Measurements from ENCODE around the gene RAB3B. TPM values are rescaled to one million over a fixed set of nuclear protein-coding genes. Genes with fewer than 3 reads are reported as not detected.
A peak's percentile ranks its signal among the peaks of the same experiment; 100 is the strongest.

RAB3B gene
- total and polyA plus RNA-seq, 9 of the 15 experiments (the other 6 are each of a cell fraction or from before 2014, with no cell fraction given), result 0.07 to 0.47 (median 0.27) TPM

- ChIA-PET POLR2A (interaction anchor here (1.2 kb wide), 1 partner anchor 12 kb away, joined by 3 read pairs; no protein-coding TSS in a partner anchor), CTCF (ENCODE audit: low intra/inter-chr PET ratio) (no interaction called here)
- Histone ChIP-seq H3K9me1 (ENCODE audit: control insufficient read depth, insufficient read depth, low read length) (no peaks in the 10 kb centered on the region), H3K27ac (ENCODE audit: extremely low read depth, low read depth, low read length) (no peak overlapping the region), H3K4me3 (no peak overlapping the region), H3K9me3 (replicated peaks; ENCODE audit: control insufficient read depth, insufficient read depth, low read depth, low read length) (no peaks in the 10 kb centered on the region), H2AFZ (ENCODE audit: low read depth, low read length) (no peak overlapping the region; the same call in 1 of the 2 replicates), H3K79me2 (ENCODE audit: control insufficient read depth, insufficient read depth, low read length) (no peaks in the 10 kb centered on the region), H3K9ac (ENCODE audit: insufficient read depth in 1 of 2, low read depth in 2 of 2, low read length in 2 of 2) (peak overlapping the region in 1 of 2 experiments; percentile 49; a peak in 1 of 4 replicates), H3K4me1 (replicated peaks in 1 of 2; ENCODE audit: control insufficient read depth in 2 of 2, insufficient read depth in 2 of 2, low read length in 2 of 2) (peaks cover 0 to 8% of the 10 kb centered on the region in 2 experiments; a peak in 4 of 5 replicates), H3K36me3 (ENCODE audit: control insufficient read depth, insufficient read depth, low read length) (no peaks in the 10 kb centered on the region), H4K20me1 (replicated peaks; ENCODE audit: control insufficient read depth, insufficient read depth, low read length) (no peaks in the 10 kb centered on the region), H3K27me3 (ENCODE audit: control insufficient read depth in 2 of 2, insufficient read depth in 2 of 2, low read length in 2 of 2) (no peaks in the 10 kb centered on the region), H3K4me2 (ENCODE audit: insufficient read depth, low read length) (no peak overlapping the region)
- intact Hi-C loops (cut with micrococcal nuclease), result no loop called here
- ATAC-seq (peak; percentile 50), FAIRE-seq (no peak), DNase-seq (ENCODE audit: extremely low read depth in 1 of 4, low spot score in 3 of 4) (no peak)
- in situ Hi-C loops (cut with MboI), result no loop called here
- TF ChIP-seq CBFA2T2 (conservative IDR thresholded peaks at IDR 0.05) (0 out of 2 replicates have a peak, but pooled peaks have one; percentile 4), CBFA2T3 (IDR thresholded peaks at IDR 0.05) (peak; percentile 26; the same call in 1 of the 2 replicates), ZFP36 (IDR thresholded peaks at IDR 0.05; ENCODE audit: low read depth, low read length, partially characterized antibody) (peak; percentile 25), RBM14 (IDR thresholded peaks at IDR 0.05; ENCODE audit: borderline replicate concordance, insufficient read depth, low read depth, low read length) (no peak)
- BruUV-seq (replicated peaks), result no TSS peak
- WGBS (ENCODE audit: insufficient coverage, low coverage, missing lambda C conversion rate), result 44% methylated on average over 12 of the region's 12 CpGs
Measured at GRCh38 chr1:51976846-51977602, 13.5 kb downstream of the RAB3B start.
